ENCODE data around the gene PRRG4. TPM values are rescaled to one million over a fixed set of nuclear protein-coding genes. Genes with fewer than 3 reads are reported as not detected.

PRRG4 gene
- polyA plus RNA-seq, 1 donor (not counting 4 experiments of a cell fraction or from before 2014, with no cell fraction given), result 10.0 TPM

DNA sequence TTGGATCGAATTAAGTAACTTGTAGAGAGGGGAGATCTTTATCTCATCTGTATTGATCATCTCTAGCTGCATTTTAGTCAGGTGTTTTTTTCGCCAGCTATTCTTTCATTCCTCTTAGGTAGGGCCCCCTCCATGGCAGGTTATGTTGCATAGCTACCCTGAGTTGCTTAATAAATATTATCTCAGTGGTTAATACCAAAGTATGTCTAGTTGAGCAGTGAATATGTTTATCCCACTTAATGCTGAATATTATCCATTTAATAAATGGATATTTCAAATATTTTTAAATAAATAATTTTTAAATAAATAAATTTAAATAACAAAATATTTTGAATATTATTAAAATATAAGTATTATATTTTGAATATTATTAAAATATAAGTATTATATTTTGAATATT is 9.6 kb downstream of the PRRG4 start:
- H3K36me3 ChIP-seq (ENCODE audit: control insufficient read depth in 2 of 2, extremely low read depth in 1 of 2, insufficient read depth in 2 of 2, low read length in 2 of 2), result peaks cover 0 to 5% of the 10 kb centered on the region in 2 experiments
- no peaks in the 10 kb centered on the region for H3K79me2 ChIP-seq (ENCODE audit: control insufficient read depth, insufficient read depth, low read length)
- H3K9me1 ChIP-seq (ENCODE audit: control insufficient read depth, extremely low read depth, insufficient read depth, low read length), result no peaks in the 10 kb centered on the region
- H3K4me1 ChIP-seq (ENCODE audit: control insufficient read depth, extremely low read depth, insufficient read depth, low read length), result peaks cover 8% of the 10 kb centered on the region
- peak overlapping the region in 1 of 3 experiments; percentile 3 for H3K4me3 ChIP-seq (ENCODE audit: control insufficient read depth in 2 of 3, extremely low read depth in 1 of 3, insufficient read depth in 2 of 3, low read depth in 1 of 3, low read length in 3 of 3)
- no peak overlapping the region for H3K9ac ChIP-seq (ENCODE audit: control insufficient read depth, extremely low read depth, insufficient read depth, low read length)
- dilution Hi-C loops (cut with MboI; ENCODE audit: extremely low pct_ligation_motif_present, low sequenced_read_pairs), result no loop called here
- H2AFZ ChIP-seq (ENCODE audit: control insufficient read depth, low read length), result no peak overlapping the region
- H3K9me3 ChIP-seq (ENCODE audit: control insufficient read depth, low read depth, low read length), result no peaks in the 10 kb centered on the region
- no peak for DNase-seq (ENCODE audit: low read depth, low spot score)
- peak overlapping the region; percentile 36 for H3K27ac ChIP-seq (ENCODE audit: control insufficient read depth, insufficient read depth, low read length)
- no peak for FAIRE-seq
- no peaks in the 10 kb centered on the region for H4K20me1 ChIP-seq (ENCODE audit: control insufficient read depth, extremely low read depth, insufficient read depth, low read length)
- no peaks in the 10 kb centered on the region for H3K27me3 ChIP-seq (ENCODE audit: control insufficient read depth, extremely low read depth, insufficient read depth, low read length)
- peak overlapping the region; percentile 71 for H3K4me2 ChIP-seq (ENCODE audit: control insufficient read depth, extremely low read depth, insufficient read depth, low read depth, low read length)
- no peak for TF ChIP-seq EZH2 (IDR thresholded peaks at IDR 0.05; ENCODE audit: low read length)
- TF ChIP-seq, protein P1, sequence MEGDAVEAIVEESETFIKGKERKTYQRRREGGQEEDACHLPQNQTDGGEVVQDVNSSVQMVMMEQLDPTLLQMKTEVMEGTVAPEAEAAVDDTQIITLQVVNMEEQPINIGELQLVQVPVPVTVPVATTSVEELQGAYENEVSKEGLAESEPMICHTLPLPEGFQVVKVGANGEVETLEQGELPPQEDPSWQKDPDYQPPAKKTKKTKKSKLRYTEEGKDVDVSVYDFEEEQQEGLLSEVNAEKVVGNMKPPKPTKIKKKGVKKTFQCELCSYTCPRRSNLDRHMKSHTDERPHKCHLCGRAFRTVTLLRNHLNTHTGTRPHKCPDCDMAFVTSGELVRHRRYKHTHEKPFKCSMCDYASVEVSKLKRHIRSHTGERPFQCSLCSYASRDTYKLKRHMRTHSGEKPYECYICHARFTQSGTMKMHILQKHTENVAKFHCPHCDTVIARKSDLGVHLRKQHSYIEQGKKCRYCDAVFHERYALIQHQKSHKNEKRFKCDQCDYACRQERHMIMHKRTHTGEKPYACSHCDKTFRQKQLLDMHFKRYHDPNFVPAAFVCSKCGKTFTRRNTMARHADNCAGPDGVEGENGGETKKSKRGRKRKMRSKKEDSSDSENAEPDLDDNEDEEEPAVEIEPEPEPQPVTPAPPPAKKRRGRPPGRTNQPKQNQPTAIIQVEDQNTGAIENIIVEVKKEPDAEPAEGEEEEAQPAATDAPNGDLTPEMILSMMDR (optimal IDR thresholded peaks at IDR 0.05 in 1 of 3, IDR thresholded peaks at IDR 0.05 in 1 of 3, conservative IDR thresholded peaks at IDR 0.05 in 1 of 3; ENCODE audit: extremely low read depth in 1 of 3, insufficient read depth in 2 of 3, low read length in 3 of 3), result no peak

DNA sequence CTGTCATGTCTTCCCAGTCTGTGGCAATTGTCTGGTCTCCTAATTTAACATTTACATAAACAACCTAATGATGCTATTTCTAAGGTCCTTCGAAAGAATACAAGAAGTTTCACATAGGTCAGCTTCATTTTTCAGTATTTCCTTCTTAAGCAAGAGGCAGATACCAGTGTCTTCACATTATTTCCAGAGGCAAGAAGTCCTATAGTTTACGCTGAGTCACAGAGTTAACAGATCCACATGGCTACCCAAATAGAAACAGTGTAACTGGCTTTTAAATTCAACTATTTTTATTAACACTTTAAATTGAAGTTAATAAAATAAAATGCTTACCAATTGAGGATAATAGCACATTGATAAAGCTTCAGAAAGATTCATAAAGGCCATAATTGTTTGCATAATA is 10.9 kb downstream of the PRRG4 start:
- Histone ChIP-seq H3K4me1 (ENCODE audit: control insufficient read depth, extremely low read depth, insufficient read depth, low read length) (peaks cover 8% of the 10 kb centered on the region), H4K20me1 (ENCODE audit: control insufficient read depth, extremely low read depth, insufficient read depth, low read length) (no peaks in the 10 kb centered on the region), H3K9me3 (ENCODE audit: control insufficient read depth, low read depth, low read length) (no peaks in the 10 kb centered on the region), H3K9ac (ENCODE audit: control insufficient read depth, extremely low read depth, insufficient read depth, low read length) (no peak overlapping the region), H3K79me2 (ENCODE audit: control insufficient read depth, insufficient read depth, low read length) (no peaks in the 10 kb centered on the region), H3K27me3 (ENCODE audit: control insufficient read depth, extremely low read depth, insufficient read depth, low read length) (no peaks in the 10 kb centered on the region), H3K9me1 (ENCODE audit: control insufficient read depth, extremely low read depth, insufficient read depth, low read length) (no peaks in the 10 kb centered on the region), H3K27ac (ENCODE audit: control insufficient read depth, insufficient read depth, low read length) (no peak overlapping the region), H2AFZ (ENCODE audit: control insufficient read depth, low read length) (no peak overlapping the region), H3K36me3 (ENCODE audit: control insufficient read depth in 2 of 2, extremely low read depth in 1 of 2, insufficient read depth in 2 of 2, low read length in 2 of 2) (peaks cover 0 to 3% of the 10 kb centered on the region in 2 experiments), H3K4me2 (ENCODE audit: control insufficient read depth, extremely low read depth, insufficient read depth, low read depth, low read length) (no peak overlapping the region), H3K4me3 (ENCODE audit: control insufficient read depth in 2 of 3, extremely low read depth in 1 of 3, insufficient read depth in 2 of 3, low read depth in 1 of 3, low read length in 3 of 3) (no peak overlapping the region)
- FAIRE-seq (no peak), DNase-seq (ENCODE audit: low read depth, low spot score) (no peak)
- no peak for TF ChIP-seq EZH2 (IDR thresholded peaks at IDR 0.05; ENCODE audit: low read length)
- TF ChIP-seq, protein P1 (optimal IDR thresholded peaks at IDR 0.05 in 1 of 3, IDR thresholded peaks at IDR 0.05 in 1 of 3, conservative IDR thresholded peaks at IDR 0.05 in 1 of 3; ENCODE audit: extremely low read depth in 1 of 3, insufficient read depth in 2 of 3, low read length in 3 of 3), result no peak
- dilution Hi-C loops (cut with MboI; ENCODE audit: extremely low pct_ligation_motif_present, low sequenced_read_pairs), result no loop called here
